Muscle layer of duodenum (tissue), 2 donors: ENCODE results near the gene FAM20C.
A peak's percentile ranks its signal among the peaks of the same experiment; 100 is the strongest.

Experiments used
- H3K27ac ChIP-seq: one replicate; pipeline ENCODE4 v1.7.0; 2013; ENCODE audit warnings: mild to moderate bottlenecking, low read length
- H3K27me3 ChIP-seq: one replicate; pipeline ENCODE4 v1.7.0; 2013; ENCODE audit warnings: low read depth, mild to moderate bottlenecking, control low read depth, low read length
- H3K36me3 ChIP-seq, 2 donors: one replicate each; pipeline ENCODE4 v1.7.0; 2013; ENCODE audit warnings: low read length in 2 of 2, control low read depth in 1 of 2, mild to moderate bottlenecking in 1 of 2; ENCODE audit not compliant: insufficient read depth in 2 of 2, control insufficient read depth in 1 of 2
- H3K4me1 ChIP-seq, 2 donors: one replicate each; pipeline ENCODE4 v1.7.0; 2013; ENCODE audit warnings: low read length in 2 of 2, mild to moderate bottlenecking in 2 of 2, control low read depth in 1 of 2, moderate library complexity in 1 of 2; ENCODE audit not compliant: insufficient read depth in 2 of 2, control insufficient read depth in 1 of 2
- H3K4me3 ChIP-seq, 2 donors: one replicate each; pipeline ENCODE4 v1.7.0; 2013; ENCODE audit warnings: low read length in 2 of 2, low read depth in 1 of 2, mild to moderate bottlenecking in 1 of 2
- H3K9me3 ChIP-seq, 2 donors: one replicate each; pipeline ENCODE4 v1.7.0; 2013; ENCODE audit warnings: low read length in 2 of 2, control low read depth in 1 of 2, mild to moderate bottlenecking in 1 of 2; ENCODE audit not compliant: control insufficient read depth in 1 of 2
- donor health status: healthy.

FAM20C gene

GRCh38 chr7:189719-190118, 2.7 kb upstream of the FAM20C start:
- Histone ChIP-seq H3K27ac (no peak overlapping the region), H3K4me1 (peaks cover 3 to 19% of the 10 kb centered on the region in 2 donors), H3K9me3 (no peaks in the 10 kb centered on the region), H3K27me3 (no peaks in the 10 kb centered on the region), H3K4me3 (no peak overlapping the region), H3K36me3 (no peaks in the 10 kb centered on the region)

GRCh38 chr7:190196-190595, 2.2 kb upstream of the FAM20C start:
- Histone ChIP-seq H3K36me3 (peaks cover 0 to 3% of the 10 kb centered on the region in 2 donors), H3K27ac (no peak overlapping the region), H3K9me3 (no peaks in the 10 kb centered on the region), H3K4me1 (peaks cover 3 to 23% of the 10 kb centered on the region in 2 donors), H3K4me3 (no peak overlapping the region), H3K27me3 (no peaks in the 10 kb centered on the region)

- H3K4me3 ChIP-seq, result peak overlapping the region; percentile 33 to 60
- H3K27ac ChIP-seq, result peak overlapping the region; percentile 51
- H3K4me1 ChIP-seq, result peaks cover 3 to 35% of the 10 kb centered on the region in 2 donors
- no peaks in the 10 kb centered on the region for H3K27me3 ChIP-seq
- H3K9me3 ChIP-seq, result no peaks in the 10 kb centered on the region
- peaks cover 7 to 13% of the 10 kb centered on the region in 2 donors for H3K36me3 ChIP-seq
Observed at GRCh38 chr7:191105-191980, 1.0 kb upstream of the FAM20C start.

GRCh38 chr7:192701-193480, 520 bp downstream of the FAM20C start:
- peaks cover 3 to 48% of the 10 kb centered on the region in 2 donors for H3K4me1 ChIP-seq
- no peaks in the 10 kb centered on the region for H3K27me3 ChIP-seq
- no peak overlapping the region for H3K27ac ChIP-seq
- peaks cover 23 to 27% of the 10 kb centered on the region in 2 donors for H3K36me3 ChIP-seq
- no peaks in the 10 kb centered on the region for H3K9me3 ChIP-seq
- peak overlapping the region in 1 of 2 donors; percentile 88 for H3K4me3 ChIP-seq

- peaks cover 31 to 35% of the 10 kb centered on the region in 2 donors for H3K36me3 ChIP-seq
- peak overlapping the region; percentile 87 to 88 for H3K4me3 ChIP-seq
- no peaks in the 10 kb centered on the region for H3K9me3 ChIP-seq
- H3K27me3 ChIP-seq, result no peaks in the 10 kb centered on the region
- H3K27ac ChIP-seq, result peak overlapping the region; percentile 45
- peaks cover 3 to 50% of the 10 kb centered on the region in 2 donors for H3K4me1 ChIP-seq
Observed at GRCh38 chr7:193481-194251, 1.3 kb downstream of the FAM20C start.

GRCh38 chr7:194252-195009, 2.1 kb downstream of the FAM20C start:
- H3K4me3 ChIP-seq, result peak overlapping the region; percentile 87 to 88
- peaks cover 3 to 58% of the 10 kb centered on the region in 2 donors for H3K4me1 ChIP-seq
- no peaks in the 10 kb centered on the region for H3K9me3 ChIP-seq
- no peaks in the 10 kb centered on the region for H3K27me3 ChIP-seq
- peaks cover 38 to 43% of the 10 kb centered on the region in 2 donors for H3K36me3 ChIP-seq
- H3K27ac ChIP-seq, result peak overlapping the region; percentile 45

- Histone ChIP-seq H3K36me3 (peaks cover 40 to 46% of the 10 kb centered on the region in 2 donors), H3K27ac (no peak overlapping the region), H3K4me1 (peaks cover 3 to 62% of the 10 kb centered on the region in 2 donors)
Observed at GRCh38 chr7:195010-195829, 2.8 kb downstream of the FAM20C start.

GRCh38 chr7:195830-196128, 3.4 kb downstream of the FAM20C start:
- Histone ChIP-seq H3K4me1 (peaks cover 3 to 59% of the 10 kb centered on the region in 2 donors), H3K9me3 (no peaks in the 10 kb centered on the region), H3K27me3 (no peaks in the 10 kb centered on the region), H3K36me3 (peaks cover 46% of the 10 kb centered on the region in 2 donors), H3K27ac (no peak overlapping the region), H3K4me3 (peak overlapping the region; percentile 87 to 88)

More at GRCh38 chr7:195010-195829, 2.8 kb downstream of the FAM20C start:
- no peaks in the 10 kb centered on the region for H3K9me3 ChIP-seq
- H3K27me3 ChIP-seq, result no peaks in the 10 kb centered on the region
- H3K4me3 ChIP-seq, result peak overlapping the region; percentile 87 to 88

GRCh38 chr7:196283-196682, 3.9 kb downstream of the FAM20C start:
- no peaks in the 10 kb centered on the region for H3K27me3 ChIP-seq
- peaks cover 49 to 51% of the 10 kb centered on the region in 2 donors for H3K36me3 ChIP-seq
- no peaks in the 10 kb centered on the region for H3K9me3 ChIP-seq
- no peak overlapping the region for H3K27ac ChIP-seq
- H3K4me1 ChIP-seq, result peaks cover 0 to 54% of the 10 kb centered on the region in 2 donors
- peak overlapping the region in 1 of 2 donors; percentile 87 for H3K4me3 ChIP-seq

GRCh38 chr7:196778-197321, 4.5 kb downstream of the FAM20C start:
- H3K27ac ChIP-seq, result no peak overlapping the region
- no peaks in the 10 kb centered on the region for H3K27me3 ChIP-seq
- peaks cover 53 to 55% of the 10 kb centered on the region in 2 donors for H3K36me3 ChIP-seq
- H3K9me3 ChIP-seq, result no peaks in the 10 kb centered on the region
- no peak overlapping the region for H3K4me3 ChIP-seq
- peaks cover 0 to 50% of the 10 kb centered on the region in 2 donors for H3K4me1 ChIP-seq
